Vein endothelial cell (primary cell): ENCODE results near the gene C6orf132. TPM values are rescaled to one million over a fixed set of nuclear protein-coding genes. Genes with fewer than 3 reads are reported as not detected.

Source experiments
- total RNA-seq: library from RNA; depleted of rRNA; stranded (reverse); fragments of >200 nt; gene quantifications from 2 replicates; pipeline ENCODE4 v1.2.3, GENCODE V29; 2012

The C6orf132 gene
- total RNA-seq = 0.38 and 0.65 TPM in 2 replicates

GRCh38 chr6:42142118-42142835, at the start of gene C6orf132:
C6orf132 (minus strand) TSS chr6:42142620; CDS start chr6:42142444, 176 bp downstream.

GRCh38 chr6:42173101-42173500, 30.7 kb upstream of the C6orf132 start, which contains the start of gene GUCA1A:
GUCA1A (plus strand) TSS chr6:42173364; CDS start chr6:42173614, 250 bp downstream.

Other genes starting within 250 kb of the C6orf132 start
- gene USP49, start 247.2 kb downstream of the C6orf132 start, total RNA-seq = 3.2 and 3.9 TPM in 2 replicates
- gene MED20, start 221.5 kb downstream of the C6orf132 start, total RNA-seq = 33.3 and 37.0 TPM in 2 replicates
- 31.8 and 33.6 TPM in 2 replicates for gene BYSL, start 221.1 kb downstream of the C6orf132 start, total RNA-seq
- 55.7 and 85.3 TPM in 2 replicates for gene CCND3, start 200.8 kb downstream of the C6orf132 start, total RNA-seq
- 22.9 and 28.6 TPM in 2 replicates for gene TAF8, start 92.1 kb downstream of the C6orf132 start, total RNA-seq
- gene GUCA1A, start 30.7 kb upstream of the C6orf132 start, total RNA-seq = not detected in 2 replicates
- gene GUCA1B, start 52.3 kb upstream of the C6orf132 start, total RNA-seq = 0.38 TPM in 1 of 2 replicates, not detected in the other
- 37.2 and 48.9 TPM in 2 replicates for gene MRPS10, start 75.2 kb upstream of the C6orf132 start, total RNA-seq